Stimulated activated CD4-positive, alpha-beta T cell treated with anti-CD3 and anti-CD28 coated beads, Interleukin-12 subunit alpha, Interleukin-12 subunit beta, amount 100 ng/mL, for 24 hours (primary cell): ENCODE results near the gene TMEM121.
"Not testable (repeated sequence)": the region's sequence is repeated elsewhere in the genome, so short reads cannot be mapped to it uniquely, and the experiment has no call there.

Source experiments
- DNase-seq, 2 experiments: peaks; one replicate each; pipeline ENCODE4 v3.0.0-alpha.2; 2020; ENCODE audit warnings: low read depth in 2 of 2

Gene TMEM121

GRCh38 chr14:105570482-105570881, 44.1 kb downstream of the TMEM121 start:
- no peak for DNase-seq

- not testable (repeated sequence) for DNase-seq
Observed at GRCh38 chr14:105571181-105571951, 45.0 kb downstream of the TMEM121 start.

GRCh38 chr14:105572063-105572462, 45.7 kb downstream of the TMEM121 start:
- DNase-seq = not testable (repeated sequence)

- DNase-seq = not testable (repeated sequence)
Observed at GRCh38 chr14:105573841-105574240, 47.5 kb downstream of the TMEM121 start.

GRCh38 chr14:105574411-105574810, 48.0 kb downstream of the TMEM121 start:
- not testable (repeated sequence) for DNase-seq

- not testable (repeated sequence) for DNase-seq
Observed at GRCh38 chr14:105575016-105575700, 48.8 kb downstream of the TMEM121 start.

GRCh38 chr14:105576525-105577088, 50.2 kb downstream of the TMEM121 start:
- DNase-seq = no peak

GRCh38 chr14:105577314-105577861, 51.0 kb downstream of the TMEM121 start:
- no peak for DNase-seq

GRCh38 chr14:105578070-105578469, 51.7 kb downstream of the TMEM121 start:
- no peak for DNase-seq

GRCh38 chr14:105579221-105579620, 52.8 kb downstream of the TMEM121 start:
- DNase-seq = not testable (repeated sequence)
